ENCODE results near the gene USP28. TPM values are rescaled to one million over a fixed set of nuclear protein-coding genes. Genes with fewer than 3 reads are reported as not detected.

The USP28 gene
- total RNA-seq, 1 donor from 2014 or later = 35.0 TPM

DNA sequence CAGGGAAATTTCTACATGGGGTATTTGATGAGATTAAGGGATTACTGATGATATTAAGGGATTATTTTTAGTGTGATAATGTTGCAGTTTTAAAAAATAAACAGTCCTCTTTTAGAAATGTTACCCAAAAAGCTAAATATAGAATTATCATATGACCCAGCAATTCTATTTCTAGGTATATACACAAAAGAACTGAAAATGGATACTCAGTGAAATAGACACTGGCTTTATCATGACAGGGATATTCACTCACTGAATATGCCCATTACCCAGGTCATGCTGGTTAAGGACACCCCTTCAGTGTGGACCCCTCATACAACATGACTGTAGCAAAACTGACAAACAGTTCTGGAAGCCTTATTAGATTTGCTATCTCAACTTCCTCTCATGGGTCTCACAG, 27.8 kb downstream of the USP28 start:
- peaks cover 30% of the 10 kb centered on the region for H3K36me3 Mint-ChIP-seq (ENCODE audit: low read depth, unreplicated experiment)
- Histone ChIP-seq H3K9me3 (ENCODE audit: insufficient read depth, low read depth, low read length) (no peaks in the 10 kb centered on the region), H3K9ac (ENCODE audit: low read length) (no peak overlapping the region), H3K4me2 (ENCODE audit: low read length) (no peak overlapping the region), H3K4me1 (ENCODE audit: insufficient read depth, low read length) (no peaks in the 10 kb centered on the region), H3K27me3 (ENCODE audit: insufficient read depth, low read length) (no peaks in the 10 kb centered on the region), H3K27ac (ENCODE audit: low read depth, low read length) (no peak overlapping the region), H4K20me1 (ENCODE audit: insufficient read depth, low read length) (no peaks in the 10 kb centered on the region), H3K79me2 (ENCODE audit: insufficient read depth, low read length) (no peaks in the 10 kb centered on the region), H2AFZ (ENCODE audit: low read depth, low read length) (no peak overlapping the region), H3K4me3 (ENCODE audit: insufficient read depth, low read depth, low read length) (no peak overlapping the region), H3K36me3 (ENCODE audit: insufficient read depth, low read length) (no peaks in the 10 kb centered on the region)
- no peaks in the 10 kb centered on the region for H3K4me1 Mint-ChIP-seq (ENCODE audit: low read depth, unreplicated experiment)
- FAIRE-seq (no peak), DNase-seq (ENCODE audit: low read depth) (no peak)
- no peaks in the 10 kb centered on the region for H3K27me3 Mint-ChIP-seq (ENCODE audit: low read depth, unreplicated experiment)
- H3K27ac Mint-ChIP-seq (ENCODE audit: unreplicated experiment) = no peak overlapping the region
- TF ChIP-seq CTCF (IDR thresholded peaks at IDR 0.05; ENCODE audit: insufficient read depth, low read depth, low read length) (no peak), EZH2 (IDR thresholded peaks at IDR 0.05; ENCODE audit: insufficient read depth, low read length) (no peak)
- no peaks in the 10 kb centered on the region for H3K9me3 Mint-ChIP-seq (ENCODE audit: unreplicated experiment)
- H3K4me3 Mint-ChIP-seq (ENCODE audit: unreplicated experiment) = no peak overlapping the region

GRCh38 chr11:113847111-113847510, 28.3 kb downstream of the USP28 start:
- Histone ChIP-seq H3K4me3 (ENCODE audit: insufficient read depth, low read depth, low read length) (no peak overlapping the region), H4K20me1 (ENCODE audit: insufficient read depth, low read length) (no peaks in the 10 kb centered on the region), H2AFZ (ENCODE audit: low read depth, low read length) (no peak overlapping the region), H3K27ac (ENCODE audit: low read depth, low read length) (no peak overlapping the region), H3K4me2 (ENCODE audit: low read length) (no peak overlapping the region), H3K36me3 (ENCODE audit: insufficient read depth, low read length) (no peaks in the 10 kb centered on the region), H3K9me3 (ENCODE audit: insufficient read depth, low read depth, low read length) (no peaks in the 10 kb centered on the region), H3K4me1 (ENCODE audit: insufficient read depth, low read length) (no peaks in the 10 kb centered on the region), H3K27me3 (ENCODE audit: insufficient read depth, low read length) (no peaks in the 10 kb centered on the region), H3K9ac (ENCODE audit: low read length) (no peak overlapping the region), H3K79me2 (ENCODE audit: insufficient read depth, low read length) (no peaks in the 10 kb centered on the region)
- Mint-ChIP-seq H3K27ac (ENCODE audit: unreplicated experiment) (no peak overlapping the region), H3K4me1 (ENCODE audit: low read depth, unreplicated experiment) (no peaks in the 10 kb centered on the region), H3K9me3 (ENCODE audit: unreplicated experiment) (no peaks in the 10 kb centered on the region), H3K27me3 (ENCODE audit: low read depth, unreplicated experiment) (no peaks in the 10 kb centered on the region), H3K4me3 (ENCODE audit: unreplicated experiment) (no peak overlapping the region), H3K36me3 (ENCODE audit: low read depth, unreplicated experiment) (peaks cover 30% of the 10 kb centered on the region)
- TF ChIP-seq CTCF (IDR thresholded peaks at IDR 0.05; ENCODE audit: insufficient read depth, low read depth, low read length) = no peak
- no peak for TF ChIP-seq EZH2 (IDR thresholded peaks at IDR 0.05; ENCODE audit: insufficient read depth, low read length)
- DNase-seq (ENCODE audit: low read depth) = no peak
- FAIRE-seq = no peak

- H3K4me1 Mint-ChIP-seq (ENCODE audit: low read depth, unreplicated experiment) = no peaks in the 10 kb centered on the region
These were observed 33.7 kb downstream of the USP28 start for GRCh38 chr11:113841691-113842090.

More at GRCh38 chr11:113841691-113842090, 33.7 kb downstream of the USP28 start:
- no peak overlapping the region for H3K27ac ChIP-seq (ENCODE audit: low read depth, low read length)
- H3K4me3 ChIP-seq (ENCODE audit: insufficient read depth, low read depth, low read length) = no peak overlapping the region
- no peaks in the 10 kb centered on the region for H3K9me3 ChIP-seq (ENCODE audit: insufficient read depth, low read depth, low read length)
- peaks cover 5% of the 10 kb centered on the region for H3K36me3 ChIP-seq (ENCODE audit: insufficient read depth, low read length)
- no peaks in the 10 kb centered on the region for H3K27me3 ChIP-seq (ENCODE audit: insufficient read depth, low read length)
- H3K9ac ChIP-seq (ENCODE audit: low read length) = no peak overlapping the region
- H3K4me1 ChIP-seq (ENCODE audit: insufficient read depth, low read length) = no peaks in the 10 kb centered on the region
- Mint-ChIP-seq H3K4me3 (ENCODE audit: unreplicated experiment) (no peak overlapping the region), H3K9me3 (ENCODE audit: unreplicated experiment) (no peaks in the 10 kb centered on the region), H3K27ac (ENCODE audit: unreplicated experiment) (no peak overlapping the region), H3K36me3 (ENCODE audit: low read depth, unreplicated experiment) (peaks cover 6% of the 10 kb centered on the region), H3K27me3 (ENCODE audit: low read depth, unreplicated experiment) (no peaks in the 10 kb centered on the region)
- DNase-seq (ENCODE audit: low read depth) (no peak), FAIRE-seq (no peak)
- H3K79me2 ChIP-seq (ENCODE audit: insufficient read depth, low read length) = no peaks in the 10 kb centered on the region
- H3K4me2 ChIP-seq (ENCODE audit: low read length) = no peak overlapping the region
- no peaks in the 10 kb centered on the region for H4K20me1 ChIP-seq (ENCODE audit: insufficient read depth, low read length)
- H2AFZ ChIP-seq (ENCODE audit: low read depth, low read length) = no peak overlapping the region
- no peak for TF ChIP-seq CTCF (IDR thresholded peaks at IDR 0.05; ENCODE audit: insufficient read depth, low read depth, low read length)
